Suppressor macrophage treated with lipopolysaccharide for 1 hour (primary cell): Measurements from ENCODE around the gene ANKRD44.

Experiments
- DNase-seq, 3 donors: peaks; one replicate each; pipeline ENCODE4 v3.0.0-alpha.2; 2020 to 2022

ANKRD44 gene

DNA sequence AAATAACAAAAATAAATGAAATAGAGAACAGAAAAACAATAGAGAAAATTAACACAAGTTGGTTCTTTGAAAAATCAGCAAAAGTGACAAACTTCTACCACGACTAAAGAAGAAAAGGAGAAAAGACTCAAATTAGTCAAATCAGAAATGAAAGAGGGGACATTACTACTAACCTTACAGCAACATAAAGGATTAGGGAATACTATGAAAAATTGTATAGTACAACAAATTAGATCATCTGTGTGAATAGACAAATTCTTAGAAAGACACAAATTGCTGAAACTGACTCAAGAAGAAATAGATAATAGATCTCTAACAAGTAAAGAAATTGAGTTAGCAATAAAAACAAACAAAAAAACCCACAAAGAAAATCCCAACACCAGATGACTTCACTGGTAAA lies 335.6 kb downstream of the ANKRD44 start:
- no peak for DNase-seq

DNA sequence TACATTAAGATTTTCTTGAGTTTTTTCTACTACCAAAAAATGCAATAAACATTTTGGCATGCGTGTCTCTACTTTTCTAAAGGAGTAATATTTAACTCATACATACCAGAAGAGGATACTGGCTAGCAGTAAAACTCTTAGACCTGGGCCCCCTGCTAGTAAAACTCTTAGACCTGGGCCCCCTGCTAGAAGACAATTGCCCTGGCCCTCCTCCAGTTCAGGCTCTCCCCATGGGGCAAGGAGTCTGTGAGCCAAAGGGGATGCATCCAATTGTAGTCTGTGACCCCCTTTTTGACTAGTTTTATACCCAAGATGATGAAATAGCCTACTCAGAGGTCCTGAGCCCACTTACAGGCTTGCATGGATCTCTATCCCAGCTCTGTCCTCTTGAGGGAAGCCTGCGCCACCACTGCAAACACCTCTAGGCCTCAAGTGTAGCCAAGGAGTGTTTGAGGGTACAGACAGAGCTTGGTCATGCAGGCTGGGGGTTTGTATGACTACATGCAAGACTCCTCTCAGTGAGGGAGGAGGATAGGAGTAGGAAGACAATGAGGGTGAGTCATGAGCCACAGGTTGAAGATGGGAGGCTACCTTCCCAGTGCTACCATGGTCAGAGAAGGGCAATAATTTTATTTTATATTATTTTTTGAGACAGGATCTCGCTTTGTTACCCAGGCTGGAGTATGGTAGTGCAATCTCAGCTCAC lies 338.9 kb downstream of the ANKRD44 start:
- no peak for DNase-seq

DNA sequence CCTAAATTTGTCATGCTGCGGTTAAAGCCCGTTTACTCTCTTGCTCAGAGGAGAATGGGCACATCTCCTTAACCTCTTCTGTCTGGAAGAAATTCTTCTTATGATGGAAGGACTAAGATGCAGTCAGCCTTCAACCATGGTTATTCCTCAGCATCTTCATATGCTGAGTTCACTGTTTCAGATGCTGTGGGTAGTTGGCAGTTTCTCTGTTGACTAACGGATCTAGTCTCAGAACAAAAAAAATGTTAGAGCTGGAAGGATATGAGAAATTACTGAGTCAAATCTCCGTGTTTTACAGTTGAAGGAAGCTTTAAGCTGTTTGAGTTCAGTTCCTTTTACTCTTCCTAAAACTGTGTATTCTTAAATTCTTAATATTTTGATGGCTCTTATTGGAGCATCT lies 340.5 kb downstream of the ANKRD44 start:
- no peak for DNase-seq

DNA sequence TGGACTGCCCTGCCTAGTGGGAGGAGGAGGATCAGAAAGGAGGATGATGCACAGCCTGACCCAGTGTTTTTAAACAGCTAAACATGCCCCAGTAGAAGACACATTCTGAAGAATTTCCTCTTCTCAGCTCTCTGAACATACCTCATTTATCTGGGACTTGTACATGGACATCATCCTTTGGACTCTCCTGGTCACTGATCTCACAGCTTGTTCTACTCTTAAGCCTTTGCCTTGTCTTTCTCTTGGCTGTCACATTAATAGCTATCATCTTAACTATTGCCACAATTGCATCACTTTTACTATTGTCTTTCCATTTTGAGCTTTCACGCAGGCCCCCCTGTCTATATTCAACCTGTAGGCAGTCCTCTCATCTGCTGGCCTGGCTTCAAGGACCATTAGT lies 342.1 kb downstream of the ANKRD44 start:
- DNase-seq: no peak

DNA sequence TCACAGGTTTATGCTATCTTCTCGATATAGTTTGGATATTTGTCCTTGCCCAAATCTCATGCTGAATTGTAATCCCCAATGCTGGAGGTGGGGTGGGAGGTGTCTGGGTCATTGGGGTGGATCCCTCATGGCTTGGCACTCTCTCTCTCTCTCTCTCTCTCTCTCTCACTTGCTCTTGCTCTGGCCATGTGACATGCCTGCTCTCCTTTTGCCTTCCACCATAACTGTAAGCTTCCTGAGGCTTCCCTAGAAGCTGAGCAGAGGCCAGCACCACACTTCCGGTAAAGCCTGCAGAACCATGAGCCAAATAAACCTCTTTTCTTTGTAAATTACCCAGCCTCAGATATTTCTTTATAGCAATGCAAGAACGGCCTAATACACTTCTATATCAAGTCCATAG lies 342.8 kb downstream of the ANKRD44 start:
- no peak for DNase-seq

DNA sequence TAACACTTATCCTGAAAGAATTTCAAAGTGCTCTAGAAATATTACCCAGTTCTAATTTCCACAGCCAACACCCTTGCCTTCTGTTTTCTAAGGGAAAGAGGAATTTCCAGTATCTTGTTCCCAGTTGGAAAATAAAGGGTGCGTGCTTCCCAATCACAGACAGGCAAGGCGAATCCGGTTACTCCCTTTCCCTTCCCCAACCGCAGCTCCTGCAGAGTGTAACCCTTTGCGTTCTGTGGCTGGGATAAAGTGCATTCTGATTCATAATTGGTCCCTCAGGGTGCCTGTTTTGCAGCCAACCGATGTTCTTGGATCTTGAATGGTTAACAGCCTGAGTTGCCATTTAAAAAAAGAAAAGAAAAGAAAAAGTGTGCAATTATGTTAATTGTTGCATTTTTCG lies 343.5 kb downstream of the ANKRD44 start:
- DNase-seq: no peak

DNA sequence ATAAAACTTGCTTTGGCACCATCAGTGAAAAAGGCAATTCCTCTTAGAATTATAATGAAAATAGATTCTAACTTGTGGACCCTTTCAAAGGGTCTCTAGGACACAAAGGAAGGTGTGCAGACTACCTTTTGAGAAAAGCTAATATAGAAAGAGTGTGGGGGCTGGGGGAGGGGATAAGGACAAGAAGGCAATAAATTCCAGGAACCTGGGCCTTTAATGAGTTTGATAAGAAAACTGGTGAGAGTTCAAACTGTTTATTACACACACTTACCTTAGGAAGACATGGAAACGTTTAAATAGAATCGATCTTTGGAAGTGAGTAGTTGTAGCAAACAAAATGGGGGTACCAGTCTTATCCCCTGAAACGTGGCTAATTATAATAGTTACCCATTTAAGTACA lies 344.5 kb downstream of the ANKRD44 start:
- no peak for DNase-seq

DNA sequence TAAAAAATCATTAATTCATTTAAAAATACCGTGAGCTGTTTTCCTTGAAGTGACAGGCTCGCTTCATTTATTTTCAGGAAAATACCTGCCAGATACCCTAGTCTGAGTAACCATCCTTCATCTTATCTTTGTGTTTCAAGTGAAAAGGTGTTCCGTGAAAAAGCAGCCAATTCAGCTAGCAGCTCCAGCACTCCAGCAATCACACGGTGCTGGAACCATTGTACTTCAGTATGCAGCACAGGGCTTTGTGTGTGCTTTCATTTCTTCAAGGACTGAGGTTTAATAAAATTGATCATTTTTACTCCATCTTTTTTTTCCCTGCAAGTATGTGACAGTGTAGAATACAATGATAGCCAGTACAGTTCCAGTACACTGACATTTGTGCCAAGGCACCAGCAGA lies 344.9 kb downstream of the ANKRD44 start:
- no peak for DNase-seq

DNA sequence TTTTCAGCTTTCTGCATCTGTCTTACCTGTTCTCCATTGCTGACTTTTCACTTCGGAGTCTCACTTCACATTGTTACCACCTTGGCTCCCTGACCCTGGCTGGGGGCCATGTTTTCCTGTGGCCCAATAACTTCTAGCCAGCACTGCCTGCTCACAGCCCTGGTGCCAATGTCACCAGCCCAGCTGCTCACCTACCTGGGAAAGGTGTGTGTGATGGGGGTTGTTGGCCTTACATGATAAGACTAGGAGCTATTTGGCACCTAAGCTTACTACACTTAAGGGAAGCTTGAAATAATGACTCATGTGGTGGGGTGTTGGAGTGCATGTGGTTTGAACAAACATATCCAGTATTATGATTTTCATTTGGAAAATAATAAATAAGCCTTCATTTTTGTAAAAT lies 346.6 kb downstream of the ANKRD44 start:
- no peak for DNase-seq

DNA sequence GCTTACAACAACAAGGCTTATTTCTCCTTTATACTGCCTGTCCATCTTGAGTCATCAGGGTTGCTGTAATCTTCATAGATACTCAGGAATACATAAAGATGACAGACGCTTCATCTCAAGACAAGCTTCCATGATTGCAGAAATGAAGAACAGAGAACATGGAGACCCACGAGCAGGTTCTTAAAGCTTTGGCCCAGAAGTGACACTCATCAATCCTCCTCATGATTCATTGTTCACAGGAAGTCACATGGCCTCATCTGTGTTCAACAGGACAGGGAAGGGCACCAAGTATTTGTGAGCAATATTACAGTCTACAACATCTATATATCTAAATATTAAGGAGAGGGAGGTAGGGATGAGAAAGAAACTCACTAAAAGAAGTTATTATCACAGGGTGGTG lies 347.5 kb downstream of the ANKRD44 start:
- DNase-seq: peak; percentile 56 to 81 (median 77)

DNA sequence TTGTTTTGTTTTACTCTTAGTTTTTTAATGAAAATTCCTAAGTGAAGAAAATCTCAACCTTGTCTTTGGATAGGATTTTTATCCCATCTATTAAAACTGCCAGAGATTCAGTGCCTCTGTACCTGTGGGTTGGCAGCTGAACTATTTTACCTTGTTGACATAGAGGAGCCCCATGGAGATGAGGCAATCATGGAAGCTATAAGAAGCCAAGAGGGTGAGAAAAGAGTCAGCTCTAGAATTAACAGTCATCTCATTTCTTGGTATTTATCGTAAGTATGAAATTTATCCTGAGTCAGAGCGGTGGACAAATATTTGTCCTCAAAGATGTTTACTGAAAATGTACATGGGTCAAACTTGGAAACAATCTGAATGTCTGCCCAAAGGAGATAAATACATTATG lies 348.3 kb downstream of the ANKRD44 start:
- DNase-seq: no peak

DNA sequence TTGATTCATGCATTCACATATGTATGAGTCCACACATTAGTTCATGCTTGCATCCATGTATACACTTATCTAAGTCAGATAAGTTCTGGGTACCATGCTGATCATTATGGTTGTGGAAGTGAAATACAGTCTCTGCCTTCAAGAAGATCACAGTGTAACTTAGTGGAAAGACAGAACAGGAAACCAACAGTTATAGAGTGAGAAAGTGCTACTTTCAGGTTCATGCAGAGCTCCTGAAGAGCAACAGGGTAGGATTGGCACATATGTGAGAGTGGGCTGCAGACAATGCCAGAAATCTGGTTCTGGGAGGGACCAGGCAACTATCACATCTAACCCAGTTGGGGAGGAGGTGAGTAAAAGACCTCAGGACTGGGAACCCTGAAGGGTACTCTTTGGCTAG lies 348.7 kb downstream of the ANKRD44 start:
- DNase-seq: no peak

DNA sequence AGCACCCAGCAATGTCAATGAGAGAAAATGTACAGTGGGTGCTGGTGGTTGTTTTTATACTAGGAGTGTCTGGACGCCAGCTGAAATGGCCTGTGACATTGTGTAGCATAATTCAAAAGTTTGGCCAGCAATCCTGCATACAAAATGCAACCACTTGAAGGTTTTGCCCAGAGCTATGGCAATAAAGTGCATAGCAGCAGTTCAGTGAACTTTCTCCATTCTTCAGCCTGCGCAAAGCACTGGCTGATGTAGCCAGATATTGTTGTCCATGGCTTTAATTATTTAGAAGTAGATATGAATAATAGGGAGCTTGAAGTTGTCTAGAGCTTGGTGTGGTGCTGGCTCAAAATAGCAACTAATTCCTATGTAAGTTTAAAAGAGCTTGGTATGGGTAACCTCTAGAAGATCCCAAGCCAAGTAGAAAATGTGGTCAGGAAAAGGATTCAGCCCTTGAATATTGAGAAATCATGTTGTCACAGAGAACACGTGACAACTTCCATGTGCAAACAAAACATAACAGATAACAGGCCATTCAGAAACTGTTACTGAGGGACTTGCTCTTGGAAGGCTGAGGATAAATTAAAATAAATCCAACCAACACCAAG lies 350.7 kb downstream of the ANKRD44 start:
- DNase-seq: peak in 2 of 3 donors; percentile 43 to 52

DNA sequence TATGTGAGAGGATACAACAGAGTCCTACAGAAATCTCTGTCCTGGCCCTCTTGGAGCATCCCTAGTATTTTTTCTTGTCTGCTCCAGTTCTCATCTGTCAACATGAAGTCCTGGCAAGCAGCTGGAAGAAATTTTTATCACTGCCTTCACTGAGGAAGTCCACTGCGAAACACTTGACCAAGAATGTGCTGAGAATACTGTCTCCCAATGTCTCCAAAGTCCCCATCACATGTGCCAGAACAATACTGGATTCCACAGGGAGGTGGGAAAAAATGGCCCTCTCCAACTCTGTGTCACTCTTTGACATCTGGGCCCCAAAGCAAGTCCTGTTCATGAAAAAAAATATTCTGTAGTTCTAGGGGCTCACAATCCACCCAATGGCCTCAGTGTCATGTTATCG lies 351.3 kb downstream of the ANKRD44 start:
- no peak for DNase-seq

DNA sequence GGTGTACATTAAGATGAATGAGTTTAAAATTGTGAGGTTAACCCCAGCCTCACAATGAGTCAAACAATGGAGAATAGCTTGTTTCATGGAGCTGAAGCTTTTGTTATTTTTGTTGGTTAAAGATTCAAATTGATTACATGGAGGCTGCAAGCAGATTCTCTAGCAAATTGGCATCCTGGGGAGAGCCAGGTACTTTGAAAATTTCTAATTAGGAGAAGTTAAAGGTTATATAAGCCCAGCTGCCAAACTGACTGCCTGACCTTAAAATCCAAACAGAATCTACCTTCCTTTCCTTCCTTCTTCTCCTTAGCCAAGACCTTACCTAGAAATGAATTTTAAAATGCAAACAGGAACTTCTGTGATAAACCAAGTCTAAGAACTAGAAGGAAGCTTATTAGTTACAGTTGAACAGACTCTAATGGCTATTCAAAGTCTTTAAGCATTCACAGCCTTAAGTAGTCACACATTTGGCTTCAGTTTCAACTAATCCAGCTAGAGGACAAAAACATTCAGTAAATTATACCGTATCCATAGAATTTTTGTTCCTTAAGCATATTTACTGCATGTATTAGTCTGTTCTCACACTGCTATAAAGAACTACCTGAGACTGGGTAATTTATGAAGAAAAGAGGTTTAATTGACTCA lies 352.6 kb downstream of the ANKRD44 start:
- no peak for DNase-seq

DNA sequence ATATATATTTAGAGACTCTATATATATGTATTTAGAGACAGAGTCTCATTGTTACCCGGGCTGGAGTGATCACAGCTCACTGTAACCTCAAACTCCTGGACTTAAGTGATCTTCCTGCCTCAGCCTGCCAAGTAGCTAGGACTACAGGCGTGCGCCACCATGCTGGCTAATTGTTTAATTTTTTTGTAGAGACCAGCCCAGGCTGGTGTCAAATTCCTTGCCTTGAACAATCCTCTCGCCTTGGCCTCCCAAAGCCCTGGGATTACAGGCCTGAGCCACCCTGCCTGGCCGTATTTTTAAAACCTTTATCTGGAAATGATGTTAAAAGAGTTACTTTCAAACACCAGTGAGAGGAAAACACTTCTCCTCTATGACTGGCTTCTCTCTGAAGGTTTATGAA lies 353.1 kb downstream of the ANKRD44 start:
- no peak for DNase-seq

DNA sequence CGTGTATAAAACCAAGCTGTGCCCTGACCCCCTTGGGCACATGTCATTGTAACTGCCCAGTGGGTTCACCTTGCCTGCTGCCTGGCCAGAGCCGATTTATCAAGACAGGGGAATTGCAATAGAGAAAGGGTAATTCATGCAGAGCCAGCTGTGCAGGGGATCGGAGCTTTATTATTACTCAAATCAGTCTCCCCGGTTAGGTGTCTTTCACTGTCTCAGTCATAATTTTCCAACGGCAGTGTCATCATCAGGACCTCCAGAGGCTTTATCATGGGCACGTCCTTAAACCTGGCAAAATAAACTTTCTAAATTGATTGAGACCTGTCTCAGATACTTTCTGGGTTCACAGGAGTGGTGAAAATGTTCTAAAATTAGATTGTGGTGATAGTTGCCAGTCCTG lies 354.5 kb downstream of the ANKRD44 start:
- no peak for DNase-seq

DNA sequence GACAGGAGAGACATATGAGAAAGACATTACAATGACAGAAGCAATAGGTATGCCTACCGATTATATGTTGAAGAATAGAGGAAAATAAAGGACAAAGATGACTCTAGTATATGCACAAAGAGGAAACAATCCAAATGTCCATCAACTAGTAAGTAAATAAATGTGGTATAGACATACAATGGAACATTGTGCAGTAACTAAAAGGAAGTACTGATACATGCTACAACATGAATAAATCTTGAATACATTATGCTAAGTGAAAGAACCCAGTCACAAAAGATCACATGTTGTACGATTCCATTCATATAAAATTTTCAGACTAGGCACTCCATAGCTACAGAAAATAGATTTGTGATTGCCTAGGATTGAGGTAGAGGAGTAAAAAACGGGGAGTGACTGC lies 355.5 kb downstream of the ANKRD44 start:
- no peak for DNase-seq

DNA sequence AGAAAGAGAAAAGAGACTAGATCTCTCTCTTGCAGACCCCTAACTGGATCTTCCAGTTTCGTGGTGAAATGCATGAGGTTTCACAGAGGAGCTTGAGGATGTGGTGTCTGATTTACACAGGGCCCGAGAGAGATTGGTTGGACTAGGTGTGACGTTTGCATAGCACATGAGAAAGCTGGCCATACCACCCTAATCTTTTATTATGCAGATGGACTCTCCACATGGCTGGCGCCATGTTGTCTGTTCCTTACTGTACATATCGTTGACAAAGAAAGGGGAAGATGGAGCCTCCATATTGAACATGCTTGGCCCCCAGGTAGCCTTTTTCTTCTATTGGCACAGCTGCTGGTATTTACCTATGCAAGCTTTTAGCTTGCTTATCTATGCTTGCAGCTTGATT lies 356.6 kb downstream of the ANKRD44 start:
- no peak for DNase-seq

DNA sequence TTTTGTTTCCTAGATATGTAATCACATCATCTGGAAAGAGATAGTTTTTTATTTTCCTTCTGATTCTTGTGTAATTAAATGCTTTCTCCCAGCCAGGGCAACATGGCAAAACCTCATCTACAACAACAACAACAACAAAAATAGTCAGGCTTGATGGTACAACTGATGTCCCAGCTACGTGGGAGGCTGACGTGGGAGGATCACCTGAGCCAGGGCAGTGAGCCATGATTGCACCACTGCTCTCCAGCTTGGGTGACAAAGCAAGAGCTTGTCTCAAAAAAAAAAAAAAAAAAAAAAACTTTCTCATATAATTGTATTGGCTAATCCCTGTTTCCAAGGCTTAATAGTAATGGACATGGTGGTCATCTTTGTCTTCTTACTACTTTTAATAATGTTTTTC lies 357.6 kb downstream of the ANKRD44 start:
- DNase-seq: peak; percentile 21 to 48 (median 28)

DNA sequence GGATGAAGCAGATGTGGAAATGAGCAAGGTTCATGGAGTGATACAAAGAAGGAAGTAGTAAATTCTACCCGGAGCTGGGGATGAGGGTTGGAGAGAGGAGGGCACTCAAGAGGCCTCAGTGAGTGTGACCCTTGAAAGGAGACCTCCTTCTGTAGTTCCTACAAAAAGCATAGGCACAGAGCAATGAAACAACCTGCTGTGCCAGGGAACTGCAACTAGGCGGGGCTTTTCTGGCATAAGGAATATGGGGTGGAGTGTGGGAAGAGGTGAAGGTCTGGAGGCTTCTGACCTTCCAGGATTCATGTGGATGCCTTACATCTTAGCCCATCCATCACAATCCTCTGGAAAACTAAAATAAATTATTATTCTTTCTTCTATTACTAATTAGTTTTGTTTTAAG lies 358.6 kb downstream of the ANKRD44 start:
- no peak for DNase-seq

DNA sequence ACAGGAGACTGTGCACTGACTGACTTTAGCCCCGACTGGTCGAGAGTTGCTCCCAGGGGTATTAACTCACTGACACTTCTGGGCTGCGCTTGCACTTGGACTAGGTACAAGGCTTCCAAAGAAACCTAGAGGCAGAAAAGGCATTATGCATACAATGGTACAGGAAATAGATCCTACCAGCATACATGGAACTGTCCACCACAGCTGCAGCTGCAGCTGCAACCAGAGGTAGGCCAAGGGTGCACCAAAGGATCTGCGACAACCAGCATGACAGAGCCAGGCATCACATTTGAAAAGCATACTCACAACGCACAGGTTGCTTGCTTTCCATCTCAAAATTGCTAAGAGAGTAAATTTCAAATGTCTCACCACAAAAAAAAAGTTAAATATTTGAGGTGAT lies 361.5 kb downstream of the ANKRD44 start:
- DNase-seq: no peak

DNA sequence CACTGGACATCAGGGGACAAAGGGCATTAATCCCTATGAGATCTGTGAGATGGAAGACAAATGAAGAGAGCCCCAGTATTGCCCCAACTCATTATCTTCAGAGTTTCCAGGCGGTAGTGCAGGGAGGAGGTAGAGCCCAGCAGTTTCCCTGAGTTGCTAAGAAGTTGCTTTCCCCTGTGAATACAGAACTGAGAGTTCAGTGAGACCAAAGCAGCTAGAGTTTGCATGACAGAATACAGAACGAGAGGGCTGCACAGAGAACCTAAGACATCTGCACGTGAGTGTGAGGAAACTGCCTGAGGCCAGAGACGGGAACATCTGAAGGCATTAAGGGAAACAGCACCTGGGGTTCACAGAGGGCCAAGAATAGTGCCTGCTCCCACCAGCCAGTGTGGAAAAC lies 366.0 kb downstream of the ANKRD44 start:
- DNase-seq: no peak

DNA sequence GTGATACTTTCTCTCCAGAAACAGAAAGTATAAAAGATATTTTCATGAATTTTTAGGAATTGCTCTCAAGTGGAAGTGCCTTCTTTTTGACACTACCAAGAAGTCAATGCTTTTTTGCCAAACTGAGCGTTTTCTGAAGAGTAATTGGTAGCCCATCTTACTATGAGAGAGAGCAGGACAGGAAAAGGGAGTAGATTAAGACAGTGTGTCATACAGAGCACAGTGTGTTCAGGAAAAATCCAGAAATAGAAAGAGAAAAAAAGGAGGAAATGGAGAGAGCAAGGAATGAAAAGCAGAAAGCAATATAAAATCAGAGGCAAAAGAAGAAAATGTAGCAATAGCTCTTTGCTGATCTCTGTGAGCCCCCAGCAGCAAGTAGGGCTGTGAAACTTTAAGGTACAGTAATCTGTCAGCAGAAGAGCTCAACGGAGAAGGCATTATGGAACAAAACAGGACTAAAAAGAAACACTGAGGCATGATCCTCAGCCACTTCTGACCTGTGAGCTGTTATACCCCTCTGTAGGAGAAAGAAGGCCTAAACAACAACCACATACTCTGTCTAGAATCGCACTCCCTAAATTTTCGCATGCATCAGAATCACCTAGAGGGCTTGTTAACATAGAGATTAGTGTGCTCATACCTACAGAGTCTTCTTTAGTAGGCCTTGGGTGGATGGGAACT lies 369.0 kb downstream of the ANKRD44 start:
- no peak for DNase-seq
